Activated naive CD4-positive, alpha-beta T cell treated with anti-CD3 and anti-CD28 coated beads, Interleukin-2, amount 50 U/mL, for 16 hours (primary cell): ENCODE results near the gene UBE2D1.
"Not testable (repeated sequence)": the region's sequence is repeated elsewhere in the genome, so short reads cannot be mapped to it uniquely, and the experiment has no call there.

Experiments
- DNase-seq: peaks from one replicate; pipeline ENCODE4 v3.0.0-alpha.2; 2020

UBE2D1 gene

DNA sequence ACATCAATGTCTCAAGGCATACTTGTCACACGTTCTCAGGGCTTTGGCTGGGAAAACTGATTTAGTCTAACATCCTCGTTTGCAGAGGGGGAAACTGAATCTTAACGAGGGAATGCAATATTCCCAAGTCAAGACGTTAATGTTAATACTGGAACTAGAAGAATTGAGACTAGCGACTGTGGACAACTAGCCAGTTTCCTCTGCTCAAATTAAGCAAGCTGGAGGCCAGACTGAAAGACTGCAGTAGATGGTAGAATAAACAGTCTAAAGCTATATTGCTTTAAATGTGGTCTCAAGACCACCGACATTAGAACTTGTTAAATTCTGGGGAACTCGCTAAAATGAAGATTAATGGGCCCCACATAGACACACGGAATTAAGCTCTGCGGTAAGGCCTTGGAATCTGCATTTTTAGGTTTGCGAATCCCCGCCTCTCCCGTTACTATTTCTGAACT, 49.8 kb downstream of the UBE2D1 start:
- no peak for DNase-seq

DNA sequence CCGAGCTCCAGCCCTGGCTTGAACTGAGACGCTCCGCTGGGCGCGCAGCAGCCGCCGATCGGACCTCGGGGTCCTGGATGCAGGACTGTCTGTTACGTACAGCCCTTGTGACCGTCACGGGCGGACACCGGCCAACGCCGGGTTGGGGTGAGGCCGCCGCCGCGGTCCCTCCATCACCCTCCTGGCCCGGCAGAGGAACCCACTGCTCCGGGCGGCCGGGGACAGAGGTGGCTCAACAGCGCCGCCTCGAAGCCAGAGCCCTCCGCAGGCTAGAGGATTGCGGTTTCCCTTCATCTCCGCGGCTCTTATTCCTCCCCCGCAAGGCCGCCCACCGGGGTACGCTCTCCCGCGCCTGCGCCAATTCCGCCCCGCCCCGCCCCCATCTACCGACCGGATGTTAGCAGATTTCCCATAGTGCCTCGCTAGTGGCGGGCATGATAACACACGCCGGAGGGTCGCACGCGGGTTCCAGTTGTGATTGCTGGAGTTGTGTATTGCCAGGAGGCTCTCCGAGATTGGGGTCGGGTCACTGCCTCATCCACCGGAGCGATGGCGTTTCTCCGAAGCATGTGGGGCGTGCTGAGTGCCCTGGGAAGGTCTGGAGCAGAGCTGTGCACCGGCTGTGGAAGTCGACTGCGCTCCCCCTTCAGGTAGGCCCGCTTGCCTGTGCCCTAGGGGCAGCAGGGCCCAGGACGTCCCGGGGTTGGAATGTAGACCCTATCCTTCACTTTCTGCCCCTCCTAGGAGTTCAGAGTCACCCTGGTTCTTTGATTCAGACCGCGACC, 50.4 kb downstream of the UBE2D1 start, which contains the start of gene TFAM:
TFAM (plus strand) TSS at position 412 of the 785 bp plus-strand sequence; CDS start at position 550, 138 bp downstream.
- DNase-seq, result peak; percentile 96

DNA sequence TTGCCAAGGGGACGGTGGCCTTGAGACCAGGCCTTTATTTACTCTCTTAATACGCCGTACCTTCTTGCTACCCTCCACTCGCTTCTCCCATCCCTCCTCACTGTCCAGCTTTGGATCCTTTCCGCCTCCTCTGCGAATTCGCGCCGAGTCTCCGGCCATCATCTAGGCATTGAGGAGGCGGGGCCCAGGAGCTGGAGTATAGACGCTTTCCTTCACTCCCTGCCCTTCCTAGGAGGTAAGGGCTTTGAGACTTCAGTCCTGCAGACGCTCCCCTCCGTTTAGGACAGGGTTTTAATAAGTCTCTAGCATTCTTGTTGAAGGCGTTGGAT, 50.9 kb downstream of the UBE2D1 start:
- DNase-seq, result no peak

DNA sequence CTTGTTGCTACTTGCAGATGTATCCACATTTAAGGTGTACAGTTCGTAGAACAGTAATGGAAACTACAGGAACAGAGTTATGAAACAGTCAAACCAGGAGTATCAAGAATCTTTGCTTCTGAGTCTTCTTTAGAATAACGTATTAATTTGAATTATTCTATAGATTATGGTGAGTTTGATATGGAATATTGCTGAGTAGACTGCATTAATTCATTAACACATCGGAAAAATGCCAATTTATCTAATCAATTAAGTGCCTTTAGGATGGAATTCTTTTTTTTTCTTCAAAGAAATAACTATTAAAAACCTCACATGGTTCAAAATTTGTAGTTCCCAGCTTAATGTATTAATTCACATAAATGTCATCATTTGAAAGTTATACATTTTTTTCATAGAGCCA, 54.2 kb downstream of the UBE2D1 start:
- no peak for DNase-seq

DNA sequence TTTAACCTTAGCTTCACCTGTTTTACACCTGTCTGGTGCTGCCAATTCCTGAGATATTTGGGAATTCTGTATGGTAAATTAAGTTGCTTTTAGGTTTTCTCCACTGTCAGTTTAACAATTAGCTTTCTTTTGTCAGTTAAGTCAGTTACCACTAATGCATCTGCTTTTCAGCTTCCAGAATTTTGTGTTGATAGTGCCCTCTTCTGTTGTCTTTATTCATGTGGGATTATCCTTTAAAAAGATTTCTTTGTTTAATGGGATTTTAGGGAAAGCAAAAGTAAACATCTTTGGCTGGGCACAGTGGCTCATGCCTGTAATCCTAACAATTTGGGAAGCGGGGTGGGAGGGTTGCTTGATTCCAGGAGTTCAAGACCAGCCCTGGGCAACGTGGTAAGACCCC, 58.5 kb downstream of the UBE2D1 start:
- DNase-seq, result no peak

DNA sequence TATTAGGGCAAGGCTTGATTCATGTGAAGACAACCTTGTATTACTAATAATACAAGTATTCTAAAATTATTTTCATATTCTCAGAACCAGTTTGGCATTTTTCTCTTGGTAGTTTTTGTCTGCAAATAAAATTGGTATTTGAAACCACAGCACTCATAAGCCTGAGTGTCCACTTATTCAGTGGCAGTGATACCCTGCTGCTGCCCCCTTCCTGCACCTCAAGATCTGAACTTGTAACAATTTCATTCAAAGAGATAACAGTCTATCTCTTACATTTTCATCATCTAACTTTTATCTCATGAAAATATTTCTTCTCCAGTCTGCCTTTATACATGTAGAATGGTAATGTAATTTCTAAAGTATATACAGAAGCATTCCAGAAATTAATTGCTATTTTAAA, 59.7 kb downstream of the UBE2D1 start:
- no peak for DNase-seq

DNA sequence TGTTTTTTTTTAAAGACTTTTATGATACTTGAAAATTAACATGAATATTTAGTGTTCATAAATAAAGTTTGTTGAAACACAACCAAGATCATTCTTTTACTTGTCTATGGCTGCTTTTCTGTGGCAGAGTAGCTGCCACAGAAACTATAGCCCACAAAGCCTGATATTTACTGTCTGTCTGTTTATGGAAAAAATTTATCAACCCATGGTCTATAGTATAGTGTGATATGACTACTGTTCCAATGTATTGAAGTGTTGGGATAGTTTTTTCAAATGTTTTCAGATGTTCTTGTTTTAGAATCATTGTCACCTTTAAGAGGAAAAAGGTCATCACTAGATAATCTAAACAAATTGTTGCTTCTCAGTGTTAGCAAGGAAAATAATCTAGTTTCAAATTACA, 61.3 kb downstream of the UBE2D1 start:
- no peak for DNase-seq

DNA sequence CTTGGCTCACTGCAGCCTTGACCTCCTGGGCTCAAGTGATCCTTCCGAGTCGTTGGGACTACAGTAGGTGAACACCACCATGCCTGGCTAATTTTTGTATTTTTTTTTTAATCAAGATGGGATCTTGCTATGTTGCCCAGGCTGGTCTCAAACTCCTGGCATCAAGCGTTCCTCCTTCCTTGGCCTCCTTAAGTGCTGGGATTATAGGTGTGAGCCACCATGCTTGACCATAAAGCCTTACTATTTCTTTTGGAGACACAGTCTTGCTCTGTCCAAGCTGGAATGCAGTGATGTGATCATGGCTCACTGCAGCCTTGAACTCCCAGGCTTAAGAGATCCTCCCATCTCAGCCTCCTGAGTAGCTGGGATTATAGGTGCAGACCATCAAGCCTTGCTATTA, 63.0 kb downstream of the UBE2D1 start:
- DNase-seq, result no peak

DNA sequence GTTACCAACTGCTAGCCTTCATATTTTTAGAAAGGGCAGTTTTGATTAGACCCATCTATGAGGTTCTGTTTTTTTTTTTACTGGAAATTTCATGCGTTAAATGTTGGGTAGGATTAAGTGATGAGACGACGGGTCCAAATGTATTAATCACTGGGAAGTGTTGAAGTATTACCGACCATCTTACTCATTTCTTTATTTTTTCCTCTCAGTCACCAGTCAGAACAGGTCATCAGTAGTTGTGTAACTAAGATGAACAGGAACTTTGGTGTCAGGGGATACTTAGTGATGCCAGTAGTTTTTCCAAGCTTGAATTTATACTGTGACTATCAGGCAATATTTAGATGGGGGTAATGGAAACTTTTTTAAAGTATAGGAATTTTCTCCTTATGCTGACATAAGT, 64.6 kb downstream of the UBE2D1 start:
- DNase-seq, result no peak

DNA sequence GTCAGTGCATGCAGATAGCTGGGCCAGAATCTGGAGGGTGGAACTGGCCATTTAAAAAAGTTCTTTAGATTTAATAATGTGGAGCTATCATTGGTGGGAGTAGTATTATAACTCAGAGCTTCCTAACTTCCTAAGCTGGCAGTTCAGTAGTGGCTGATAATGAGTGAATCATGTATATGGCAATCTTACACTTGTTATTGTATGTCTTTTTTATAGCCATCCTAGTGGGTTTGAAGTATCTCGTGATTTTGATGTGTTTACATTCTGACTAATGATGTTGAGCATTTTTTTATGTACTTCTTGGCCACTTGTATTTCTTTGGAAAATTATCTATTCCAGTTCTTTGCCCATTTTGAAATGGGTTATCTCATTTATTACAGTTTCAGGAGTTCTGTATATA, 65.8 kb downstream of the UBE2D1 start:
- DNase-seq, result no peak

DNA sequence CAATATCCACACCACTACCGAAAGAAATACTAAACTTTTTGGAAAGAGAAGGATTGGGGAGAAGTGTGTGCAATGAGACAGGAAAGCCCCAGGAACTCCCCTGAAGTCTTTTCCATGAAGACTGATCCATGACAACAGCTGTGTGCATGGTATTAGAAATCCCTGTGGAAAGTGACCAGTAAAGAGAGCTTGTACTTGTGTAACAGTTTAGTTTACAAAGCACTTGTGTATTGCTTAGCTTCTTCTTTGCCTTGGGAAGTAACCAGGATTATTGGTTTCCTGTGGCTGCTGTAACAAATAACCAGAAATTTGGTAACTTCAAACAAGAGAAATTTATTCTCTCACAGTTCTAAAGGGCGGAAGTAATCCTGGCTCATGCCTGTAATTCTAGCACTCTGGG, 69.2 kb downstream of the UBE2D1 start:
- DNase-seq, result no peak

DNA sequence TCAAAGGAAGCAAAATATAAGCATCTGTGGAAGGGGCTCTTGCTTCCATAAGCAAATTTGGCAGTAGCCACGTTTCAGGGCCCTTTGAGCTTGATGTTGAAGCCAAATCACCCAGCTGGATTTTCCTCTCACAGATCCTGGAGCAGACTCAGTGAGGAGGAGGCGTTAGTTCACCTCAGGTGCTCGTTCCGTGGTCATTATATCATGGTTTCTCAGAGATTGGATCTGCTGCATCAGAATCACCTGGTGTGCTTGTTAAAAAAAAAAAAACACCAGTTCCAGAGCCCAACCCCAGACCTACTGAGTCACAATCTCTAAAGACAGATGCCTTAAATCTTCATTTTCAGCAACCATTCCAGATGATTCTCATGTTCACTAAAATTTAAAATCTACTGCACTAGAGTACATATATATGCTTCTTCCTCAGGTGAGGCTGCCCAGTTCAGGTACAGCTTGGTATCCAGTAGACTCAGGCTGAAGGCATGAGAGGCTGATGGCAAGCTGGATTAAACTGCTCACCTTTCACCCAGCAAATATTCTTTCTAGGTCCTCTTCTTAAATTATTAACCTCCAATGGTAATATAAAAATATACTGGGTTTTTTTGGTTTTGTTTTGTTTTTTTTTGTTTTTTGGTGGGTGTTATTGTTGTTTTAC, 75.3 kb downstream of the UBE2D1 start:
- DNase-seq, result no peak

DNA sequence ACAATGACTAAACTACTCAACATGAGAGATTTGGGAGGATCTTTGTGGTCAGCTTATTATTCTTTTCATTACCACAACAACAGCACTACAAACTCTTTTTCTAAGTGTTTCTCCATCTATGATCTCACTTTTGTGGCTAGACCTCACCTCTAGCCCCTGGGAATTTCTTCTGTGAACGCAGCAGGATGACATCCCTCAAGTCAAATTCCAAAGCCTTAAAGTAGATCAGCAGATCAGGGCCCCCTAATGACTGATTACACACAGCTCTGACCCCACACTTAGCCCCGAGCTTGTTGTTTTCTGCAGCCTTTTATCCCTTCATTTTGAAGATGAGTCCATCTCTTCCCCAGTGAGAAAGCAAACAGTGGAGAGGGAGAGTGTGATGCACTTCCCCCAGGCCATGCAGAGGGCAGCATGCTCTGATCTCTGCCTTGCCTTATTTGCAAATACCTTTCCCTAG, 77.7 kb downstream of the UBE2D1 start:
- no peak for DNase-seq

DNA sequence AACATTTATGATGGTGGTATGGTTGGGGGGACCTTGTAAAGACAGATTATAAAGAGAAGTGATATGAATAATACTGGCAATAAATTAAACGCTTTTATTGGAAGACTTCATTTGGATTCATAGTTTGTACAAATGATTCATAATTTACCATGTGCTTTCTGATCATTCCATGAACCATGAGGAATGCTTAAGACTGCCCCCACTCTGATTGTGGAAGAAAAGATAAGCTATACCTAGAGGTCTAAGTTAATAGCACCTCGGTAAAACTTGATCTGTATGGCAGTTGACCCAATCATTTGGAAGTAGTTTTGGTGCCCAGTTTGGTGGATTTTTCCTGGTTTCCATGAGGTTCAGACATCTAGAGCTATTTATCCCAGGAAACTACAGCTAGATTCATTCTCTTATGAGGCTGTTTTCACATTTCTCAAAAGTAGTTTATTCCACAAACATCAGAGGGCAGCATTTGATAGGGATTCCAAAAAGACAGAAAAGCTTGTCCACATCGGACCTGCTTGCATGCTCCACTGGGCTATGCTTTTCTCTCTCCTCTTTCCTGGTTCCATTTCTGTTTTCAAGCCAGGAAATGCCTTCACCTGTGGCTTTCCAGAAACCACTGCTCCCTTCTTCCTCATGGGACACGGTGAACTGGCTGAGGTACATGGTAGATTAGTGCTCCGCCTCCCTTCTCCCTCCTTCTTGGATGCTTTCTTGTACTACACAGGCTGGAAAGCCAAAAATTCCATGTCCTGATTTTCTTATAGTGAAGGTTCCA, 79.7 kb downstream of the UBE2D1 start:
- no peak for DNase-seq

DNA sequence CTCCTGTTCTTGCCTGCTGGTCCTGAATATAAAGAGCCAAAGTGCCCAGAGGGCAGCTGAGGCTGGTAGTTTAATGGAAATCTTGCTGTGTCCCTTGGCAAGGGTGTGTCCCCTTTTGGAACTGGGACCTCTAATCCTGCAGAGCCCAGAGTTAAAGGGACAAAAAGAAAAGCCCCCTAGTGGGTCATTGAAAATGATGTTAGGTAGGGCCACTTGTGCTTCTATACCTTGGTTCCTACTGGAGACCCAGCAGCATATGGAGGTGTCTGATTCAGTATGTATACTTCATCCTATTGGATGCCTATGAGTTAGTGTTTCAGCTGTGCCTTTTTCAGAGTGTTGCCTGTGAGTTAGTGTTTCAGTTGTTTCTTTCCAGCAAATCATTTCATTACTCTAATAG, 81.0 kb downstream of the UBE2D1 start:
- DNase-seq, result no peak

DNA sequence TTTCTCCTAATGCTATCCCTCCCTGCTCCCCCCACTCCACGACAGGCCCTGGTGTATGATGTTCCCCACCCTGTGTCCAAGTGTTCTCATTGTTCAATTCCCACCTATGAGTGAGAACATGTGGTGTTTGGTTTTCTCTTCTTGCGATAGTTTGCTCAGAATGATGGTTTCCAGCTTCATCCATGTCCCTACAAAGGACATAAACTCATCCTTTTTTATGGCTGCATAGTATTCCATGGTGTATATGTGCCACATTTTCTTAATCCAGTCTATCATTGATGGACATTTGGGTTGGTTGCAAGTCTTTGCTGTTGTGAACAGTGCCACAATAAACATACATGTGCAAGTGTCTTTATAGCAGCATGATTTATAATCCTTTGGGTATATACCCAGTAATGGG, 83.1 kb downstream of the UBE2D1 start:
- not testable (repeated sequence) for DNase-seq
